CD8-positive, alpha-beta memory T cell (primary cell): ENCODE measurements around the gene SLC5A3. TPM values are rescaled to one million over a fixed set of nuclear protein-coding genes. Genes with fewer than 3 reads are reported as not detected.

ENCODE experiments used
- CTCF ChIA-PET: fragments of 350-600 bp; sonication (Branson Sonifier 250); formaldehyde crosslinking; loops from one replicate; lab custom pipeline; 2021; ENCODE audit warnings: antibody characterized with exemption; lab: Charles Lee
- POLR2A ChIA-PET: fragments of 350-600 bp; sonication (Branson Sonifier 250); formaldehyde crosslinking; loops from one replicate; lab custom pipeline; 2021; ENCODE audit warnings: antibody characterized with exemption; lab: Charles Lee
- DNase-seq, 5 donors: peaks; one replicate each; pipeline versions ENCODE4 v3.0.0 to v3.0.0-alpha.2; 2020 to 2022; ENCODE audit warnings: mixed read lengths in 1 of 5
- H3K27ac ChIP-seq: one replicate; pipeline ENCODE4 v1.7.0; 2013; ENCODE audit warnings: low read depth, mild to moderate bottlenecking, low read length, moderate library complexity
- H3K27me3 ChIP-seq: 2 replicates; pipeline ENCODE4 v1.7.0; 2013; ENCODE audit warnings: low read length, mild to moderate bottlenecking; ENCODE audit not compliant: insufficient read depth, poor library complexity, severe bottlenecking
- H3K36me3 ChIP-seq: 2 replicates; pipeline ENCODE4 v1.7.0; 2013; ENCODE audit warnings: mild to moderate bottlenecking, low read length, moderate library complexity; ENCODE audit not compliant: insufficient read depth
- H3K4me1 ChIP-seq: 2 replicates; pipeline ENCODE4 v1.7.0; 2013; ENCODE audit warnings: mild to moderate bottlenecking, low read length, moderate library complexity; ENCODE audit not compliant: insufficient read depth
- H3K4me3 ChIP-seq: 2 replicates; pipeline ENCODE4 v1.7.0; 2013; ENCODE audit warnings: mild to moderate bottlenecking, low read length
- H3K9me3 ChIP-seq: 2 replicates; pipeline ENCODE4 v1.7.0; 2013; ENCODE audit warnings: mild to moderate bottlenecking, low read length
- H3K27ac Mint-ChIP-seq, 8 donors: one replicate each; pipeline ENCODE4 v1.8.0; 2020 to 2021; ENCODE audit warnings: mixed read lengths in 8 of 8, mild to moderate bottlenecking in 6 of 8, inconsistent platforms in 3 of 8, moderate library complexity in 3 of 8
- H3K27me3 Mint-ChIP-seq, 2 donors: one replicate each; pipeline ENCODE4 v1.8.0; 2020 to 2021; ENCODE audit warnings: mixed read lengths in 2 of 2, mild to moderate bottlenecking in 1 of 2, moderate library complexity in 1 of 2
- H3K36me3 Mint-ChIP-seq, 3 donors: one replicate each; pipeline ENCODE4 v1.8.0; 2020 to 2021; ENCODE audit warnings: mixed read lengths in 3 of 3, inconsistent platforms in 1 of 3, mild to moderate bottlenecking in 1 of 3
- H3K4me1 Mint-ChIP-seq, 3 donors: one replicate each; pipeline ENCODE4 v1.8.0; 2020 to 2021; ENCODE audit warnings: mixed read lengths in 3 of 3, inconsistent platforms in 1 of 3, mild to moderate bottlenecking in 1 of 3
- H3K4me3 Mint-ChIP-seq, 7 donors: one replicate each; pipeline ENCODE4 v1.8.0; 2020 to 2021; ENCODE audit warnings: mixed read lengths in 7 of 7, mild to moderate bottlenecking in 6 of 7, moderate library complexity in 4 of 7, inconsistent platforms in 2 of 7
- H3K9me3 Mint-ChIP-seq, 5 donors: one replicate each; pipeline ENCODE4 v1.8.0; 2020 to 2022; ENCODE audit warnings: mixed read lengths in 5 of 5, mild to moderate bottlenecking in 3 of 5, moderate library complexity in 2 of 5, inconsistent platforms in 1 of 5
- polyA plus RNA-seq: library from polyadenylated mRNA; unstranded; fragments of 300-500 nt; fragmentation: Illumina TruSeq; gene quantifications from one replicate; pipeline ENCODE4 v1.2.3, GENCODE V29; 2021
- total RNA-seq, 2 experiments: library from RNA; stranded (reverse); gene quantifications; one replicate each; pipeline ENCODE4 v1.2.3, GENCODE V29; 2021

Gene SLC5A3
- total and polyA plus RNA-seq, 3 experiments from 2014 or later: 1.4 to 23.8 (median 23.2) TPM

DNA sequence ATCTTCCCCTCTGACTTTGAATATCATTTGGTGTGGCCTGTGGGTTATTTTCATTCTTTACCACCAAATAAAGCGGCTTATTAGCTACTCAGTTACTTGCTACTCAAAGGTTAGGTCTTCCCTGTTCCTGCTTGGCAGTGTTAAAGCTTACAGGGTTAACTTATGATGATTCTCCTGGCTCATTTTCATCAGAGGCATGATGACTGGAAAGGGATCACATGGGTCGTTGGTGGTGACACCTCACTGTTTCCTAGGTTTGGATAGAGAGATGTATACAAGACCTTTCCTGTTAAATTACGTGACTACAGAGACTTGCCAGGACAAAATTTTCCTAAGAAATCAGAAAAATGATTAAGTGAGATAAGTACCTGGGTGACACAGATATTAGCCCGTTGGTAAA lies 27.4 kb downstream of the SLC5A3 start:
- Mint-ChIP-seq H3K4me1 (peaks cover 66 to 95% (median 83%) of the 10 kb centered on the region in 3 donors), H3K36me3 (peaks cover 13 to 39% (median 15%) of the 10 kb centered on the region in 3 donors), H3K27ac (no peak overlapping the region), H3K27me3 (no peaks in the 10 kb centered on the region), H3K9me3 (no peaks in the 10 kb centered on the region), H3K4me3 (no peak overlapping the region)
- peaks cover 11% of the 10 kb centered on the region for H3K4me1 ChIP-seq
- H3K27ac ChIP-seq: no peak overlapping the region
- peaks cover 11% of the 10 kb centered on the region for H3K36me3 ChIP-seq
- H3K9me3 ChIP-seq: no peaks in the 10 kb centered on the region
- H3K4me3 ChIP-seq: no peak overlapping the region
- DNase-seq: no peak
- CTCF ChIA-PET: interaction anchor here (0.8 to 2.5 kb wide), 3 partner anchors 10 to 247 kb away, joined by 3 to 9 read pairs (median 6); no protein-coding TSS in a partner anchor
- no peaks in the 10 kb centered on the region for H3K27me3 ChIP-seq
- POLR2A ChIA-PET: interaction anchor here (0.6 kb wide), 1 partner anchor 169 kb away, joined by 3 read pairs; no protein-coding TSS in a partner anchor

DNA sequence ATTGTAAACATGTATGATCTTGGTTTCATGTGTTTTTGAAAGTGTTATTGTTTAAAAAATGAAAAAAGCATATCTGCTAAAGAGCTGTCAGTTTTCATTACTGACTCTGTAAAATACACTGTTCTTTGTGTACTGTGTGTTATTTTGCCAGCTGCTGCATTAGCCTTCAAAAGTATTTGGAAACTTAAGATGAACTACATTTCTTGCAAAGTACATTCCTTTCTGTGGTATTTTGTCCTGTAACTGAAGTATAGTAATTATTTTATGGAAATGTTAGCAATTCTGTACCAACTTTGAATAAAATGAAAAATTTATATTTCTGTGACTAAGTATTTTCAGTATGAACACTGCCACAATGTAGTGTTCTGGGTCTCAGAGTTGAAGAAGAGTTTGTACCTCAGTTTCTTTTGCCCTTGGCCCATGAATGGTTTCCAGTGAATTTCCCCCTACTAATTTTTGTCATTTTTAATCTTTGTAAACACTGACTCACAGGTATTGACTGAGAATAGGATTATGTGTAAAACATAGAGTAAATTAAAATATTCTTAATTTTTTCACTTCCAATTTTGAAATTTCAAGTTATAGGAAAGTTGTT lies 32.7 kb downstream of the SLC5A3 start:
- H3K4me1 Mint-ChIP-seq: peaks cover 37 to 91% (median 79%) of the 10 kb centered on the region in 3 donors
- no peaks in the 10 kb centered on the region for H3K9me3 ChIP-seq
- peaks cover 8 to 23% (median 9%) of the 10 kb centered on the region in 3 donors for H3K36me3 Mint-ChIP-seq
- peaks cover 10% of the 10 kb centered on the region for H3K4me1 ChIP-seq
- H3K27me3 Mint-ChIP-seq: no peaks in the 10 kb centered on the region
- DNase-seq: no peak
- H3K36me3 ChIP-seq: no peaks in the 10 kb centered on the region
- no peak overlapping the region for H3K27ac ChIP-seq
- H3K27me3 ChIP-seq: no peaks in the 10 kb centered on the region
- peak overlapping the region in 2 of 8 donors; percentile 23 to 42 for H3K27ac Mint-ChIP-seq
- H3K4me3 ChIP-seq: no peak overlapping the region
- H3K9me3 Mint-ChIP-seq: no peaks in the 10 kb centered on the region
- no peak overlapping the region for H3K4me3 Mint-ChIP-seq
- ChIA-PET POLR2A (no interaction called here), CTCF (no interaction called here)

DNA sequence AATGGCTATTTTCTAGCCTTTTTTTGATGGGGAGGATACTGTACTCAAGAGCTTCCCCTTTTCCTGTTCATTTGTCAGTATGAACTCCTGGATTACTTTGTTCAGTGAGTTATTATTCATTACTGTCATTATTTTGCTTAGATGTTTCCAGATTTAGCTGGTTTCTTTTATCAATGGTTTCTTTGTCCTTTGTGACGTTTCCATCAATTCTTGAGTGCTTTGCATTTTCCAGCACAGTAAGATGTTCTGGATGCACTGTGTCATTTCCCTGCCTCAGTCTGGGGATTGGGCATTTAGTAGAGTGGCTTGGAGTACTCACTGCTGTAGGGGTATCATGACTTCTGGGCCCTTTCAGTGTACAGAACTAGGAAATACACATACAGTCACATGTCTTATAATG lies 34.2 kb downstream of the SLC5A3 start:
- Mint-ChIP-seq H3K4me1 (peaks cover 34 to 91% (median 79%) of the 10 kb centered on the region in 3 donors), H3K9me3 (no peaks in the 10 kb centered on the region), H3K27ac (peak overlapping the region in 1 of 8 donors; percentile 45), H3K36me3 (peaks cover 9 to 21% (median 10%) of the 10 kb centered on the region in 3 donors), H3K4me3 (no peak overlapping the region), H3K27me3 (no peaks in the 10 kb centered on the region)
- Histone ChIP-seq H3K36me3 (no peaks in the 10 kb centered on the region), H3K4me1 (peaks cover 10% of the 10 kb centered on the region), H3K27ac (no peak overlapping the region), H3K9me3 (no peaks in the 10 kb centered on the region), H3K4me3 (no peak overlapping the region), H3K27me3 (no peaks in the 10 kb centered on the region)
- CTCF ChIA-PET: no interaction called here
- no peak for DNase-seq
- POLR2A ChIA-PET: no interaction called here

DNA sequence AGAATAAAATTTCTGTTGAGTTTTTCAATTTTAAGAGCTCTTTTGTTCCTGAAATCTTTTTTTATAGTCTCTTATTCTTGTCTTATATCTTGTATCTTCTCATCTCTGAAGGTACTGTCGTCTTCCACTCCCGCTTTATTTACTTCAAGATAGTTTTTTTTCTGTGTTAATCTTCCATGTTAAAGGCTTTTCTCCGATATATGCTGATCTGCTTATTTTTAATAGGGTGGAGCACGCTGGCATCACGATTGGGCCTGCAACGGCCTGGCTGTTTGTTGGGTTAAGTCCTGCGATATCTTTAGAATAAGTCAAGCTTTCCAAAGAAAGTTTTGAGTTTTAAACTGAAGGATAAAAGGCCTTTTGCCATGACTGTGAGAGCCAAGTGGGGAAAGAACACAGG lies 35.7 kb downstream of the SLC5A3 start:
- Mint-ChIP-seq H3K36me3 (peaks cover 3 to 17% (median 4%) of the 10 kb centered on the region in 3 donors), H3K27me3 (no peaks in the 10 kb centered on the region), H3K4me1 (peaks cover 35 to 92% (median 77%) of the 10 kb centered on the region in 3 donors), H3K4me3 (no peak overlapping the region), H3K27ac (no peak overlapping the region), H3K9me3 (no peaks in the 10 kb centered on the region)
- DNase-seq: no peak
- Histone ChIP-seq H3K4me3 (no peak overlapping the region), H3K27me3 (no peaks in the 10 kb centered on the region), H3K27ac (no peak overlapping the region), H3K9me3 (no peaks in the 10 kb centered on the region), H3K36me3 (no peaks in the 10 kb centered on the region), H3K4me1 (peaks cover 10% of the 10 kb centered on the region)
- CTCF ChIA-PET: interaction anchor here (1.1 to 1.5 kb wide), 2 partner anchors 20 to 22 kb away, joined by 3 read pairs; no protein-coding TSS in a partner anchor
- POLR2A ChIA-PET: no interaction called here

DNA sequence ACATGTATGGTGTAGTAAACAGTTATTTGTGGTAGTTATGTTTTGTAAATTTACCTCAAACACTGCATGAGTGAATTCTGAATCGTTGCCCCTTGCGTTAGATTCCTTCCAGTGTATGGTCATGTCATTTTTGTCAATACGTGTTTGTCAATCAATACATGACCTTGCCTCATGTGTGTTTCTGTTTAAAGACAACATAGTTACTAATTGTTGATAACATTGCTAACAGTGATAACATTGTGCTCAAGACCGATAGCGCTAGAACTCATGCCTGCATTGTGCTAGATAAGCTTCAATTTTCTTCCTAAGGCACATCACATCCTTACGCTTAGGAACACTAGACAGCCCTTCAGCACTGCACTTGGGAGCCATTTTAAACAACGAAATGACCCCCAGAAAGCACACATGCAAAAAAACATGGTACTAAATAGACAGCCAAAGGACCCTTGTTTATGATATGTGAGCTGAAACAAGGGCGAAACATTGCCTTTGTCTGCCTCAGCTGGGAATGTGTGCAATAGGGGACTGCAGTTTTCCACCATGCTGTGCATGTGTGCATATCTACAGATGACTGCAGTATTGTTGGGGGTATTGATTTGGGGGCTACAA lies 37.3 kb downstream of the SLC5A3 start:
- Mint-ChIP-seq H3K27me3 (no peaks in the 10 kb centered on the region), H3K36me3 (peaks cover 3 to 19% (median 4%) of the 10 kb centered on the region in 3 donors), H3K4me3 (no peak overlapping the region), H3K4me1 (peaks cover 38 to 92% (median 80%) of the 10 kb centered on the region in 3 donors), H3K9me3 (no peaks in the 10 kb centered on the region), H3K27ac (peak overlapping the region in 1 of 8 donors; percentile 22)
- H3K9me3 ChIP-seq: no peaks in the 10 kb centered on the region
- DNase-seq: no peak
- no peaks in the 10 kb centered on the region for H3K36me3 ChIP-seq
- CTCF ChIA-PET: no interaction called here
- peaks cover 10% of the 10 kb centered on the region for H3K4me1 ChIP-seq
- POLR2A ChIA-PET: no interaction called here
- no peak overlapping the region for H3K4me3 ChIP-seq
- H3K27ac ChIP-seq: peak overlapping the region; percentile 27
- no peaks in the 10 kb centered on the region for H3K27me3 ChIP-seq

DNA sequence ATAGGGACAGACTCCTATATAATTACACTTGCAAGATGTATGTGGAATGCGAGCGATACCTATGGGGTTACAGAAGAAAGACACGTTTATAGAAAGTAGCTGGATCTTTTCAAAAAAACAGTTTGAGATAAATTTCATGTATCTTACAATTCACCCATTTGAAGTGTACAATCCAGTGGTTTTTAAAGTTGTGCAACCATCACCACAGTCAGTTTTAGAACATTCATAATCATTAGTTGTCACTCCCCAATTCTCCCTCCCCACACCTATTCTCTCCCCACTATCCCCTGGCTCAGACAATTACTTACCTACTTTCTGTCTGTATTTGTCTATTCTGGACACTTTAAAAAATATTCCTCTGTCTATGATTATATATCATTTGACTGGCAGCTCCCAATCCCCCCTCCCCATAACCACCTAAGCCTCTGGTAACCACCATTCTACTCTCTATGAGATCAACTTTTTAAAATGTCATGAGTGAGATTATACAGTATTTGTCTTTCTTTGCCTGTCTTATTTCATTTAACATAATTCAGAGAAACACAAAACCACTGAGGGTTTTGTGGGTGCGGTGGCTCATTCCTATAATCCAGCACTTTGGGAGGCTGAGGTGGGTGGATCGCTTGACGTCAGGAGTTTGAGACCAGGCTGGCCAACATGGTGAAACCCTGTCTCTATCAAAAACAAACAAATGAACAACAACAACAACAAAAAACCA lies 39.1 kb downstream of the SLC5A3 start:
- H3K4me3 Mint-ChIP-seq: no peak overlapping the region
- peaks cover 38 to 89% (median 67%) of the 10 kb centered on the region in 3 donors for H3K4me1 Mint-ChIP-seq
- POLR2A ChIA-PET: no interaction called here

DNA sequence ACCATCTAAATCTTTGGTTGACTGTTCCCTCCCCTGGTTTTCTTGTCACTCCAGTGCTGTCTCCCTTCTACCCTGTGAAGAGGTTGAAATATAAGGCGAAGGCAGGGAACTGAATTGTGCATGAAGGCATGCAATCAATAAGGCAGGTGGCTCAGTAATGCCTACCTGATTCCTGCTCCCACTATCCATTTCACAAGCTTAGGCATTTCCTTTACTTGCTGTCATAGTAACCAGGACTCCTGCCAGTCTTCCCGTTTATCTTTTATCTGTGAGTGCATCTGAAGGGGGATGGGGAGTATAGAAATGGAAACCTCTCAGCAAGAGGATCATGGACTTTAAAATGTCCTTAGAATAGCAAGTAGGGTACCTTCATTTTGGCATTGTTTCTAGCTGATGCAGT lies 40.5 kb downstream of the SLC5A3 start:
- POLR2A ChIA-PET: no interaction called here
- peaks cover 38 to 79% (median 60%) of the 10 kb centered on the region in 3 donors for H3K4me1 Mint-ChIP-seq
- H3K36me3 Mint-ChIP-seq: peaks cover 6 to 18% (median 7%) of the 10 kb centered on the region in 3 donors
- Histone ChIP-seq H3K27ac (no peak overlapping the region), H3K4me1 (peaks cover 3% of the 10 kb centered on the region), H3K36me3 (no peaks in the 10 kb centered on the region), H3K9me3 (no peaks in the 10 kb centered on the region), H3K4me3 (no peak overlapping the region), H3K27me3 (no peaks in the 10 kb centered on the region)
- no peak overlapping the region for H3K4me3 Mint-ChIP-seq
- no peaks in the 10 kb centered on the region for H3K9me3 Mint-ChIP-seq
- CTCF ChIA-PET: interaction anchor here (1.4 kb wide), 1 partner anchor 234 kb away, joined by 3 read pairs; no protein-coding TSS in a partner anchor
- no peak for DNase-seq
- H3K27me3 Mint-ChIP-seq: no peaks in the 10 kb centered on the region
- peak overlapping the region in 2 of 8 donors; percentile 12 to 48 for H3K27ac Mint-ChIP-seq

More for the DNA sequence above, 39.1 kb downstream of the SLC5A3 start:
- Histone ChIP-seq H3K27me3 (no peaks in the 10 kb centered on the region), H3K36me3 (no peaks in the 10 kb centered on the region), H3K4me3 (no peak overlapping the region), H3K9me3 (no peaks in the 10 kb centered on the region), H3K27ac (no peak overlapping the region), H3K4me1 (peaks cover 10% of the 10 kb centered on the region)
- no peaks in the 10 kb centered on the region for H3K9me3 Mint-ChIP-seq
- no peak for DNase-seq
- H3K36me3 Mint-ChIP-seq: peaks cover 5 to 19% (median 7%) of the 10 kb centered on the region in 3 donors
- peak overlapping the region in 3 of 8 donors; percentile 31 to 85 (median 44) for H3K27ac Mint-ChIP-seq
- CTCF ChIA-PET: interaction anchor here (1.8 kb wide), 1 partner anchor 189 kb away, joined by 5 read pairs; no protein-coding TSS in a partner anchor
- H3K27me3 Mint-ChIP-seq: no peaks in the 10 kb centered on the region
